Measurements from ENCODE around the gene LIX1L. TPM values are rescaled to one million over a fixed set of nuclear protein-coding genes. Genes with fewer than 3 reads are reported as not detected.

The LIX1L gene
- total and polyA plus RNA-seq, 2 of the 13 experiments (the other 11 are each of a cell fraction or from before 2014, with no cell fraction given) = 8.1 to 24.9 TPM

GRCh38 chr1:145918144-145918991, 39.4 kb downstream of the LIX1L start, which contains the start of gene PEX11B (continued):
- TF ChIP-seq, protein P1, sequence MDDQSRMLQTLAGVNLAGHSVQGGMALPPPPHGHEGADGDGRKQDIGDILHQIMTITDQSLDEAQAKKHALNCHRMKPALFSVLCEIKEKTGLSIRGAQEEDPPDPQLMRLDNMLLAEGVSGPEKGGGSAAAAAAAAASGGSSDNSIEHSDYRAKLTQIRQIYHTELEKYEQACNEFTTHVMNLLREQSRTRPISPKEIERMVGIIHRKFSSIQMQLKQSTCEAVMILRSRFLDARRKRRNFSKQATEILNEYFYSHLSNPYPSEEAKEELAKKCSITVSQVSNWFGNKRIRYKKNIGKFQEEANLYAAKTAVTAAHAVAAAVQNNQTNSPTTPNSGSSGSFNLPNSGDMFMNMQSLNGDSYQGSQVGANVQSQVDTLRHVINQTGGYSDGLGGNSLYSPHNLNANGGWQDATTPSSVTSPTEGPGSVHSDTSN (CRISPR knock-in tag; IDR thresholded peaks at IDR 0.05; ENCODE audit: borderline replicate concordance) = no peak
- TF ChIP-seq ZNF17 (CRISPR knock-in tag; IDR thresholded peaks at IDR 0.05) (no peak), TBP (CRISPR knock-in tag; IDR thresholded peaks at IDR 0.05) (no peak), SOX5 (CRISPR knock-in tag; IDR thresholded peaks at IDR 0.05; ENCODE audit: borderline replicate concordance) (no peak), GABPA (IDR thresholded peaks at IDR 0.05; ENCODE audit: low read depth, low read length) (no peak), GABPA (CRISPR knock-in tag; IDR thresholded peaks at IDR 0.05; ENCODE audit: low read depth) (no peak; the same call in 1 of the 2 replicates), ZNF276 (CRISPR knock-in tag; IDR thresholded peaks at IDR 0.05; ENCODE audit: low read depth) (no peak), CHD4 (IDR thresholded peaks at IDR 0.05; ENCODE audit: borderline replicate concordance, low read length) (no peak), NFE2 (CRISPR knock-in tag; IDR thresholded peaks at IDR 0.05) (no peak), ZNF317 (CRISPR knock-in tag; IDR thresholded peaks at IDR 0.05) (no peak; the same call in 1 of the 2 replicates), ZBTB21 (CRISPR knock-in tag; IDR thresholded peaks at IDR 0.05) (no peak), MED8 (CRISPR knock-in tag; IDR thresholded peaks at IDR 0.05; ENCODE audit: insufficient replicate concordance) (no peak), KMT2A (CRISPR knock-in tag; IDR thresholded peaks at IDR 0.05) (no peak), NFATC3 (CRISPR knock-in tag; IDR thresholded peaks at IDR 0.05) (no peak), GTF2F1 (IDR thresholded peaks at IDR 0.05; ENCODE audit: low read length) (no peak), ZNF224 (CRISPR knock-in tag; IDR thresholded peaks at IDR 0.05) (no peak)
- TF ChIP-seq, protein P2, sequence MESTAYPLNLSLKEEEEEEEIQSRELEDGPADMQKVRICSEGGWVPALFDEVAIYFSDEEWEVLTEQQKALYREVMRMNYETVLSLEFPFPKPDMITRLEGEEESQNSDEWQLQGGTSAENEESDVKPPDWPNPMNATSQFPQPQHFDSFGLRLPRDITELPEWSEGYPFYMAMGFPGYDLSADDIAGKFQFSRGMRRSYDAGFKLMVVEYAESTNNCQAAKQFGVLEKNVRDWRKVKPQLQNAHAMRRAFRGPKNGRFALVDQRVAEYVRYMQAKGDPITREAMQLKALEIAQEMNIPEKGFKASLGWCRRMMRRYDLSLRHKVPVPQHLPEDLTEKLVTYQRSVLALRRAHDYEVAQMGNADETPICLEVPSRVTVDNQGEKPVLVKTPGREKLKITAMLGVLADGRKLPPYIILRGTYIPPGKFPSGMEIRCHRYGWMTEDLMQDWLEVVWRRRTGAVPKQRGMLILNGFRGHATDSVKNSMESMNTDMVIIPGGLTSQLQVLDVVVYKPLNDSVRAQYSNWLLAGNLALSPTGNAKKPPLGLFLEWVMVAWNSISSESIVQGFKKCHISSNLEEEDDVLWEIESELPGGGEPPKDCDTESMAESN (CRISPR knock-in tag; conservative IDR thresholded peaks at IDR 0.05) = no peak
- TF ChIP-seq, protein P3, sequence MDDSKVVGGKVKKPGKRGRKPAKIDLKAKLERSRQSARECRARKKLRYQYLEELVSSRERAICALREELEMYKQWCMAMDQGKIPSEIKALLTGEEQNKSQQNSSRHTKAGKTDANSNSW (CRISPR knock-in tag; IDR thresholded peaks at IDR 0.05; ENCODE audit: borderline replicate concordance) = no peak

Data from HepG2 (cell line).